Prostate gland (tissue), 2 donors: ENCODE data around the gene ITGA3.

Experiments used
- CTCF ChIP-seq, 4 experiments: fragments of 200-600 bp in 2 of 4; fragments of 450-650 bp in 2 of 4; sonication (generic) in 2 of 4; IDR thresholded peaks; 1 replicate in 3 of 4; 2 replicates in 1 of 4; pipeline ENCODE4 v1.5.1; 2016 to 2019; ENCODE audit warnings: antibody characterized with exemption in 4 of 4, mild to moderate bottlenecking in 2 of 4, moderate library complexity in 2 of 4
- POLR2A ChIP-seq: fragments of 450-650 bp; IDR thresholded peaks from one replicate; pipeline ENCODE4 v1.6.1; 2016; ENCODE audit warnings: antibody characterized with exemption, mild to moderate bottlenecking
- POLR2AphosphoS5 ChIP-seq: sonication (generic); formaldehyde crosslinking; IDR thresholded peaks from one replicate; pipeline ENCODE4 v1.6.1; 2017; ENCODE audit warnings: antibody characterized with exemption

GRCh38 chr17:50118828-50119218 is 62.9 kb downstream of the ITGA3 start:
- TF ChIP-seq CTCF (IDR thresholded peaks at IDR 0.05) (no peak), POLR2AphosphoS5 (no peak), POLR2A (no peak)
